HCT116 (cell line): ENCODE data around the gene UBAP2L. TPM values are rescaled to one million over a fixed set of nuclear protein-coding genes. Genes with fewer than 3 reads are reported as not detected.

ENCODE experiments used
- ATAC-seq: fragments of 200-7000 bp; cut with Tn5 transposase; 2 replicates; pipeline ENCODE4 v1.9.1; 2020; ENCODE audit warnings: mild to moderate bottlenecking, moderate library complexity
- BruUV-seq: library from RNA; stranded (reverse); fragments of 400-500 nt; replicated peaks from 2 replicates; lab custom pipeline; 2021; lab: Mats Ljungman, UMichigan
- CTCF ChIA-PET: fragments of 300-600 bp; sonication (Branson Sonifier 250); formaldehyde crosslinking; loops from one replicate; lab custom pipeline; 2021; ENCODE audit warnings: antibody characterized with exemption; lab: Charles Lee
- POLR2A ChIA-PET: fragments of 300-600, 350-600 bp; sonication (Branson Sonifier 250); formaldehyde crosslinking; loops from one replicate; lab custom pipeline; 2021; ENCODE audit warnings: antibody characterized with exemption; lab: Charles Lee
- RAD21 ChIA-PET, 2 experiments: fragments of 300-600 bp; sonication (Branson Sonifier 250); formaldehyde crosslinking; loops; one replicate each; lab custom pipeline; 2023; ENCODE audit warnings: low total read pairs in 2 of 2; ENCODE audit not compliant: uncharacterized antibody in 2 of 2, unreplicated experiment in 2 of 2, low non-redundant PET in 1 of 2; lab: Charles Lee
- DNase-seq: peaks from one replicate; pipeline ENCODE4 v3.0.0-alpha.2; 2010; ENCODE audit warnings: low read depth, low spot score
- H2AFZ ChIP-seq: fragments of 200-600 bp; shearing (Covaris generic), sonication (generic); 2 replicates; pipeline ENCODE4 v1.6.1; 2017; ENCODE audit warnings: low read depth, mixed run types, mixed read lengths, antibody characterized with exemption, low read length; ENCODE audit not compliant: poor library complexity, severe bottlenecking
- H3K27ac ChIP-seq: 2 replicates; pipeline ENCODE4 v1.5.1; 2012; ENCODE audit warnings: low read depth, low read length
- H3K27me3 ChIP-seq: fragments of 200-600 bp; sonication (generic); 2 replicates; pipeline ENCODE4 v1.6.1; 2016; ENCODE audit warnings: mixed run types, low read length, mixed read lengths; ENCODE audit not compliant: insufficient read depth
- H3K36me3 ChIP-seq, 2 experiments: fragments of 200-500 bp in 1 of 2; fragments of 200-600 bp in 1 of 2; sonication (Bioruptor generic) in 1 of 2; sonication (generic) in 1 of 2; 2 replicates each; pipeline versions ENCODE4 v1.5.1 to v1.6.1; 2014 to 2016; ENCODE audit warnings: low read length in 2 of 2, inconsistent platforms in 1 of 2, mixed read lengths in 1 of 2, mixed run types in 1 of 2; ENCODE audit not compliant: insufficient read depth in 2 of 2, control insufficient read depth in 1 of 2
- H3K4me1 ChIP-seq, 2 experiments: fragments of 200-600 bp in 1 of 2; sonication (generic) in 1 of 2; 2 replicates each; pipeline versions ENCODE4 v1.5.1 to v1.6.1; 2012 to 2017; ENCODE audit warnings: low read length in 2 of 2, inconsistent platforms in 1 of 2, mild to moderate bottlenecking in 1 of 2, mixed read lengths in 1 of 2, mixed run types in 1 of 2, moderate library complexity in 1 of 2; ENCODE audit not compliant: insufficient read depth in 2 of 2, control insufficient read depth in 1 of 2
- H3K4me2 ChIP-seq: fragments of 200-600 bp; sonication (generic); 2 replicates; pipeline ENCODE4 v1.6.1; 2017; ENCODE audit warnings: mixed run types, low read length, mixed read lengths
- H3K4me3 ChIP-seq, 2 experiments: fragments of 200-600 bp in 1 of 2; sonication (generic) in 1 of 2; replicated peaks in 1 of 2; 2 replicates each; pipeline ENCODE4 v1.5.1; 2011 to 2016; ENCODE audit warnings: low read length in 2 of 2, control low read depth in 1 of 2, low read depth in 1 of 2, mild to moderate bottlenecking in 1 of 2, mixed read lengths in 1 of 2, mixed run types in 1 of 2
- H3K79me2 ChIP-seq: fragments of 200-600 bp; sonication (generic); 2 replicates; pipeline ENCODE4 v1.6.1; 2017; ENCODE audit warnings: mild to moderate bottlenecking, mixed run types, low read length, moderate library complexity, mixed read lengths; ENCODE audit not compliant: insufficient read depth
- H3K9ac ChIP-seq: fragments of 200-600 bp; sonication (generic); 2 replicates; pipeline ENCODE4 v1.6.1; 2016; ENCODE audit warnings: low read length, mixed read lengths
- H3K9me2 ChIP-seq: fragments of 200-600 bp; sonication (generic), shearing (Covaris generic); 2 replicates; pipeline ENCODE4 v1.6.1; 2017; ENCODE audit warnings: mixed run types, mild to moderate bottlenecking, moderate library complexity; ENCODE audit not compliant: insufficient read depth
- H3K9me3 ChIP-seq, 2 experiments: fragments of 200-500 bp in 1 of 2; fragments of 200-600 bp in 1 of 2; sonication (Bioruptor generic) in 1 of 2; sonication (generic) in 1 of 2; 2 replicates each; pipeline ENCODE4 v1.6.1; 2014 to 2017; ENCODE audit warnings: low read length in 2 of 2, mixed read lengths in 2 of 2, inconsistent platforms in 1 of 2, low read depth in 1 of 2, mild to moderate bottlenecking in 1 of 2, mixed run types in 1 of 2, moderate library complexity in 1 of 2; ENCODE audit not compliant: control insufficient read depth in 1 of 2, insufficient read depth in 1 of 2
- H4K20me1 ChIP-seq: fragments of 200-600 bp; sonication (generic), shearing (Covaris generic); 2 replicates; pipeline ENCODE4 v1.6.1; 2017; ENCODE audit warnings: mixed run types, mild to moderate bottlenecking, moderate library complexity; ENCODE audit not compliant: insufficient read depth
- ELF1 ChIP-seq: IDR thresholded peaks from 2 replicates; pipeline ENCODE4 v1.6.1; 2012; ENCODE audit warnings: low read depth, borderline replicate concordance
- JUND ChIP-seq: IDR thresholded peaks from 2 replicates; pipeline ENCODE4 v1.6.1; 2012
- POLR2AphosphoS5 ChIP-seq: IDR thresholded peaks from 2 replicates; pipeline ENCODE4 v1.6.1; 2011; ENCODE audit warnings: mild to moderate bottlenecking, low read depth, low read length, moderate library complexity
- RAD21 ChIP-seq: IDR thresholded peaks from 2 replicates; pipeline ENCODE4 v1.6.1; 2012; ENCODE audit warnings: low read depth, mild to moderate bottlenecking
- SP1 ChIP-seq: IDR thresholded peaks from 2 replicates; pipeline ENCODE4 v1.6.1; 2012; ENCODE audit warnings: low read depth
- ZNF274 ChIP-seq: fragments of 200-500 bp; sonication (Bioruptor generic); IDR thresholded peaks from 2 replicates; pipeline ENCODE4 v1.6.1; 2014; ENCODE audit warnings: mild to moderate bottlenecking, low read depth, low read length, inconsistent platforms
- intact Hi-C: fragments of 100-400 bp; cut with micrococcal nuclease; formaldehyde crosslinking; loops from 2 replicates; pipeline ENCODE4 v1.10.0; 2022
- total RNA-seq: library from RNA; stranded (reverse); gene quantifications from one replicate; pipeline ENCODE4 v1.2.1, GENCODE V29; 2021; ENCODE audit not compliant: unreplicated experiment
- TF ChIP-seq, protein P1 (sequence below): IDR thresholded peaks from 2 replicates; pipeline ENCODE4 v1.6.1; 2011; ENCODE audit warnings: mild to moderate bottlenecking, low read length, moderate library complexity; ENCODE audit not compliant: insufficient replicate concordance; ENCODE audit errors: extremely low read depth
- TF ChIP-seq, protein P2 (sequence below): IDR thresholded peaks from 2 replicates; pipeline ENCODE4 v1.6.1; 2012

The UBAP2L gene
- total RNA-seq, 1 experiment from 2014 or later, result 189 TPM

DNA sequence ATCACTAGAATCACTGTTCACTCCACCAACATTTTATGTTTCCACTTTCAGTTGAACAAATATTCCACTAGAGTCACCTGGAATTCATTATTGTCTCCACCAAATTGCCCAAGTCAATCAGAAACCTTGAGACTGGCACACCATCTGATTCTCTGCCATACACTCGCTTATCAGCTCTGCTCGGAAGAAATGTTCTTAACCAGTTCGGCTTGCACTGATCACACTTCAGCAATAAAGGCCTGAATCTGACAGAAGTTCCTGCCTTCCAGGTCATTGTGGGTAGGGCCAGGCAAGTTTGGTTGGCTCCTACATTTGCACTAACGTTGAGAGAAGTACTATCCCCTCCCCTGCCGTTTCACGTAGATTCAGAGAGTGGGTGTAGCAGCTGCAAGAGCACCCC, 38.8 kb upstream of the UBAP2L start:
- BruUV-seq, result TSS peak; percentile 43
- ATAC-seq, result no peak

More for the DNA sequence above, 38.8 kb upstream of the UBAP2L start:
- DNase-seq, result no peak
- Histone ChIP-seq H3K4me2 (peak overlapping the region; percentile 96), H3K9ac (peak overlapping the region; percentile 85), H3K4me3 (peak overlapping the region; percentile 90 to 98), H3K27ac (peak overlapping the region; percentile 78), H3K4me1 (peaks cover 19 to 44% of the 10 kb centered on the region in 2 experiments), H3K27me3 (no peaks in the 10 kb centered on the region), H3K36me3 (peaks cover 14 to 24% of the 10 kb centered on the region in 2 experiments), H3K79me2 (peaks cover 60% of the 10 kb centered on the region), H3K9me3 (no peaks in the 10 kb centered on the region), H4K20me1 (peaks cover 41% of the 10 kb centered on the region; the same call in 1 of the 2 replicates), H2AFZ (no peak overlapping the region), H3K9me2 (no peaks in the 10 kb centered on the region)
- TF ChIP-seq SP1 (no peak), POLR2AphosphoS5 (no peak), RAD21 (no peak), ZNF274 (no peak), JUND (no peak), ELF1 (no peak)
- TF ChIP-seq, protein P1, sequence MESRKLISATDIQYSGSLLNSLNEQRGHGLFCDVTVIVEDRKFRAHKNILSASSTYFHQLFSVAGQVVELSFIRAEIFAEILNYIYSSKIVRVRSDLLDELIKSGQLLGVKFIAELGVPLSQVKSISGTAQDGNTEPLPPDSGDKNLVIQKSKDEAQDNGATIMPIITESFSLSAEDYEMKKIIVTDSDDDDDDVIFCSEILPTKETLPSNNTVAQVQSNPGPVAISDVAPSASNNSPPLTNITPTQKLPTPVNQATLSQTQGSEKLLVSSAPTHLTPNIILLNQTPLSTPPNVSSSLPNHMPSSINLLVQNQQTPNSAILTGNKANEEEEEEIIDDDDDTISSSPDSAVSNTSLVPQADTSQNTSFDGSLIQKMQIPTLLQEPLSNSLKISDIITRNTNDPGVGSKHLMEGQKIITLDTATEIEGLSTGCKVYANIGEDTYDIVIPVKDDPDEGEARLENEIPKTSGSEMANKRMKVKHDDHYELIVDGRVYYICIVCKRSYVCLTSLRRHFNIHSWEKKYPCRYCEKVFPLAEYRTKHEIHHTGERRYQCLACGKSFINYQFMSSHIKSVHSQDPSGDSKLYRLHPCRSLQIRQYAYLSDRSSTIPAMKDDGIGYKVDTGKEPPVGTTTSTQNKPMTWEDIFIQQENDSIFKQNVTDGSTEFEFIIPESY, result no peak
- TF ChIP-seq, protein P2, sequence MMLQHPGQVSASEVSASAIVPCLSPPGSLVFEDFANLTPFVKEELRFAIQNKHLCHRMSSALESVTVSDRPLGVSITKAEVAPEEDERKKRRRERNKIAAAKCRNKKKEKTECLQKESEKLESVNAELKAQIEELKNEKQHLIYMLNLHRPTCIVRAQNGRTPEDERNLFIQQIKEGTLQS, result no peak
- POLR2A ChIA-PET, result interaction anchor here (1.6 kb wide), 1 partner anchor 38 kb away, joined by 9 read pairs; the partner anchor contains the start of gene UBAP2L
- intact Hi-C loops, result loop anchor here (10.0 kb wide), 2 partner anchors 293 to 363 kb away; no protein-coding TSS in a partner anchor
- CTCF ChIA-PET, result no interaction called here
- RAD21 ChIA-PET, result no interaction called here
